ENCODE measurements around the gene WDR49.

- TF ChIP-seq POLR2A (IDR thresholded peaks at IDR 0.05; ENCODE audit: low read length) (no peak), GATA1 (IDR thresholded peaks at IDR 0.05; ENCODE audit: low read depth, low read length) (no peak)
Observed at GRCh38 chr3:167679526-167679925, 25.8 kb upstream of the WDR49 start.
